GM12878 (cell line): ENCODE data around the gene HMOX2. TPM values are rescaled to one million over a fixed set of nuclear protein-coding genes. Genes with fewer than 3 reads are reported as not detected.

ENCODE experiments used
- ATAC-seq: fragments of 200-7000 bp; cut with Tn5 transposase; 3 replicates; pipeline ENCODE4 v1.9.1; 2020; ENCODE audit warnings: mild to moderate bottlenecking, moderate library complexity
- BruUV-seq: library from RNA; stranded (reverse); fragments of 400-500 nt; replicated peaks from 2 replicates; lab custom pipeline; 2021; lab: Mats Ljungman, UMichigan
- CTCF ChIA-PET: fragments of 300-600 bp; sonication (Branson Sonifier 250); formaldehyde crosslinking; extraction: SDS; loops from one replicate; lab custom pipeline; 2021; ENCODE audit warnings: inconsistent platforms; lab: Yijun Ruan, JAX
- POLR2A ChIA-PET: fragments of 350-600 bp; formaldehyde crosslinking; extraction: SDS; loops from one replicate; lab custom pipeline; 2021; ENCODE audit warnings: inconsistent platforms; lab: Charles Lee
- RAD21 ChIA-PET: fragments of 300-600 bp; sonication (Branson Sonifier 250); formaldehyde crosslinking; loops from one replicate; lab custom pipeline; 2023; ENCODE audit warnings: antibody characterized with exemption; ENCODE audit not compliant: unreplicated experiment; lab: Charles Lee
- SMC1A ChIA-PET: fragments of 300-600 bp; sonication (Branson Sonifier 250); formaldehyde crosslinking; loops from one replicate; lab custom pipeline; 2023; ENCODE audit not compliant: unreplicated experiment, uncharacterized antibody; lab: Charles Lee
- DNase-seq: peaks from one replicate; pipeline ENCODE4 v3.0.0-alpha.2; 2011; ENCODE audit warnings: low read depth, low spot score
- FAIRE-seq: peaks from 3 replicates; lab custom pipeline; 2011; peaks lifted over from hg19 to GRCh38; lab: Jason Lieb, UNC
- H2AFZ ChIP-seq: 2 replicates; pipeline ENCODE4 v1.6.0; 2011; ENCODE audit warnings: low read depth, low read length, control low read depth; ENCODE audit not compliant: control insufficient read depth
- H3K27ac ChIP-seq: 2 replicates; pipeline ENCODE4 v1.5.1; 2011; ENCODE audit warnings: control low read depth; ENCODE audit not compliant: control insufficient read depth, insufficient read depth
- H3K27me3 ChIP-seq, 2 experiments: replicated peaks in 1 of 2; 2 replicates each; pipeline versions ENCODE4 v1.6.0 to v1.6.1; 2011; ENCODE audit warnings: low read length in 1 of 2; ENCODE audit not compliant: control insufficient read depth in 2 of 2, insufficient read depth in 2 of 2
- H3K36me3 ChIP-seq, 2 experiments: 2 replicates each; pipeline ENCODE4 v1.5.1; 2011; ENCODE audit warnings: low read length in 1 of 2; ENCODE audit not compliant: control insufficient read depth in 2 of 2, insufficient read depth in 2 of 2
- H3K4me1 ChIP-seq: 2 replicates; pipeline ENCODE4 v1.6.1; 2011; ENCODE audit warnings: mild to moderate bottlenecking, low read length, moderate library complexity, mixed read lengths; ENCODE audit not compliant: control insufficient read depth, insufficient read depth
- H3K4me2 ChIP-seq: 2 replicates; pipeline ENCODE4 v1.6.0; 2011; ENCODE audit warnings: control low read depth; ENCODE audit not compliant: control insufficient read depth, insufficient read depth
- H3K4me3 ChIP-seq: fragments of 200-600 bp; sonication (generic); 2 replicates; pipeline ENCODE4 v1.5.1; 2016
- H3K79me2 ChIP-seq: 2 replicates; pipeline ENCODE4 v1.6.0; 2011; ENCODE audit warnings: low read length; ENCODE audit not compliant: control insufficient read depth, insufficient read depth
- H3K9ac ChIP-seq: 2 replicates; pipeline ENCODE4 v1.8.0; 2011; ENCODE audit warnings: low read length, control low read depth, mixed read lengths; ENCODE audit not compliant: control insufficient read depth, insufficient read depth
- H3K9me3 ChIP-seq: replicated peaks from 3 replicates; pipeline ENCODE4 v1.5.1; 2011; ENCODE audit warnings: mild to moderate bottlenecking, low read length; ENCODE audit not compliant: control insufficient read depth, insufficient read depth
- H4K20me1 ChIP-seq: 2 replicates; pipeline ENCODE4 v1.6.0; 2011; ENCODE audit not compliant: control insufficient read depth, insufficient read depth
- BHLHE40 ChIP-seq, 2 experiments: fragments of 450-650 bp in 1 of 2; IDR thresholded peaks; 2 replicates each; pipeline ENCODE4 v1.6.1; 2011 to 2017; ENCODE audit warnings: low read depth in 2 of 2, borderline replicate concordance in 1 of 2, improper control_type of control experiment in 1 of 2, low read length in 1 of 2, mild to moderate bottlenecking in 1 of 2
- BRCA1 ChIP-seq: IDR thresholded peaks from 2 replicates; pipeline ENCODE4 v1.6.1; 2011; ENCODE audit warnings: low read depth, low read length, improper control_type of control experiment
- EGR1 ChIP-seq, 2 experiments: IDR thresholded peaks; 1 replicate in 1 of 2; 2 replicates in 1 of 2; pipeline ENCODE4 v1.6.1; 2011 to 2012; ENCODE audit warnings: low read depth in 2 of 2, low read length in 2 of 2, borderline replicate concordance in 1 of 2, mild to moderate bottlenecking in 1 of 2, moderate library complexity in 1 of 2
- IKZF2 ChIP-seq, 2 experiments: fragments of 450-650 bp; IDR thresholded peaks; 2 replicates each; pipeline ENCODE4 v1.6.1; 2017; ENCODE audit warnings: mild to moderate bottlenecking in 2 of 2, moderate library complexity in 2 of 2
- MTA2 ChIP-seq: fragments of 450-650 bp; IDR thresholded peaks from 2 replicates; pipeline ENCODE4 v1.6.1; 2016; ENCODE audit warnings: low read depth, mild to moderate bottlenecking, moderate library complexity
- MTA3 ChIP-seq: IDR thresholded peaks from 2 replicates; pipeline ENCODE4 v1.6.1; 2012; ENCODE audit warnings: low read length, inconsistent platforms, borderline replicate concordance
- NBN ChIP-seq: fragments of 450-650 bp; IDR thresholded peaks from 2 replicates; pipeline ENCODE4 v1.6.1; 2016
- PAX8 ChIP-seq: fragments of 450-650 bp; IDR thresholded peaks from 2 replicates; pipeline ENCODE4 v1.6.1; 2017; ENCODE audit warnings: mild to moderate bottlenecking, moderate library complexity
- RAD21 ChIP-seq: IDR thresholded peaks from 2 replicates; pipeline ENCODE4 v1.6.1; 2011; ENCODE audit warnings: mild to moderate bottlenecking, low read depth, low read length, moderate library complexity; ENCODE audit not compliant: insufficient read depth
- SIN3A ChIP-seq: IDR thresholded peaks from 2 replicates; pipeline ENCODE4 v1.6.1; 2012; ENCODE audit warnings: low read depth, low read length, improper control_type of control experiment
- SP1 ChIP-seq: IDR thresholded peaks from one replicate; pipeline ENCODE4 v1.6.1; 2011; ENCODE audit warnings: low read depth, low read length
- SUZ12 ChIP-seq: fragments of 200-600 bp; sonication (generic); IDR thresholded peaks from one replicate; pipeline ENCODE4 v1.6.1; 2018; ENCODE audit warnings: antibody characterized with exemption, mild to moderate bottlenecking; ENCODE audit not compliant: unreplicated experiment
- TCF12 ChIP-seq: IDR thresholded peaks from 2 replicates; pipeline ENCODE4 v1.6.1; 2011; ENCODE audit warnings: low read depth, mild to moderate bottlenecking, low read length
- ZBTB33 ChIP-seq: fragments of 450-650 bp; IDR thresholded peaks from 2 replicates; pipeline ENCODE4 v1.6.1; 2017; ENCODE audit warnings: mild to moderate bottlenecking
- ZNF274 ChIP-seq: IDR thresholded peaks from one replicate; pipeline ENCODE4 v1.8.0; 2011; ENCODE audit not compliant: insufficient read length, insufficient read depth
- WGBS: methylation state at CpG from one replicate; pipeline ENCODE4 v1.1.6; 2016; ENCODE audit warnings: low lambda C conversion rate; ENCODE audit not compliant: insufficient replicate concordance, insufficient coverage; ENCODE audit errors: missing lambda C conversion rate; 5-methylcytosine and 5-hydroxymethylcytosine counted together
- in situ Hi-C: fragments of 300-500 bp; cut with MboI; formaldehyde crosslinking; loops from 9 replicates; pipeline ENCODE4 v1.14.3; 2018; ENCODE audit warnings: mixed read lengths
- intact Hi-C: fragments of 100-400 bp; cut with micrococcal nuclease; formaldehyde crosslinking; loops from one replicate; pipeline ENCODE4 v1.14.2; 2022; ENCODE audit not compliant: unreplicated experiment
- polyA plus RNA-seq, 11 experiments: library from polyadenylated mRNA; depleted of rRNA in 4 of 11; unstranded in 6 of 11; stranded (reverse) in 5 of 11; fragments of >200 nt; fragmentation: Nextera tagmentation in 4 of 11; fragmentation: Illumina TruSeq in 1 of 11; extraction: Ambion mirVana in 4 of 11; extraction: Trizol in 1 of 11; gene quantifications; 1 replicate in 1 of 11; 2 replicates in 10 of 11; pipeline versions ENCODE4 v1.2.1 to v1.2.3, GENCODE V29; 2011 to 2016; ENCODE audit warnings: inconsistent platforms in 2 of 11, missing spikeins in 2 of 11, low read depth in 1 of 11
- total RNA-seq, 4 experiments: library from RNA; depleted of rRNA in 3 of 4; stranded (reverse); fragments of >200 nt in 3 of 4; fragmentation: Illumina TruSeq in 1 of 4; extraction: Trizol in 1 of 4; gene quantifications; 2 replicates each; pipeline versions ENCODE4 v1.2.1 to v1.2.3, GENCODE V29; 2013 to 2021
- TF ChIP-seq, protein P1 (sequence below): fragments of 450-650 bp; IDR thresholded peaks from 2 replicates; pipeline ENCODE4 v1.6.1; 2017; ENCODE audit warnings: mild to moderate bottlenecking, moderate library complexity
- TF ChIP-seq, protein P2 (sequence below): IDR thresholded peaks from 2 replicates; pipeline ENCODE4 v1.6.1; 2012; ENCODE audit warnings: low read depth, low read length, improper control_type of control experiment

Gene HMOX2
- total and polyA plus RNA-seq, 10 of the 15 experiments (the other 5 are each of a cell fraction or from before 2014, with no cell fraction given): 26.4 to 111 (median 57.8) TPM

GRCh38 chr16:4509420-4509819 is 33.2 kb downstream of the HMOX2 start (continued):
- TF ChIP-seq, protein P1, sequence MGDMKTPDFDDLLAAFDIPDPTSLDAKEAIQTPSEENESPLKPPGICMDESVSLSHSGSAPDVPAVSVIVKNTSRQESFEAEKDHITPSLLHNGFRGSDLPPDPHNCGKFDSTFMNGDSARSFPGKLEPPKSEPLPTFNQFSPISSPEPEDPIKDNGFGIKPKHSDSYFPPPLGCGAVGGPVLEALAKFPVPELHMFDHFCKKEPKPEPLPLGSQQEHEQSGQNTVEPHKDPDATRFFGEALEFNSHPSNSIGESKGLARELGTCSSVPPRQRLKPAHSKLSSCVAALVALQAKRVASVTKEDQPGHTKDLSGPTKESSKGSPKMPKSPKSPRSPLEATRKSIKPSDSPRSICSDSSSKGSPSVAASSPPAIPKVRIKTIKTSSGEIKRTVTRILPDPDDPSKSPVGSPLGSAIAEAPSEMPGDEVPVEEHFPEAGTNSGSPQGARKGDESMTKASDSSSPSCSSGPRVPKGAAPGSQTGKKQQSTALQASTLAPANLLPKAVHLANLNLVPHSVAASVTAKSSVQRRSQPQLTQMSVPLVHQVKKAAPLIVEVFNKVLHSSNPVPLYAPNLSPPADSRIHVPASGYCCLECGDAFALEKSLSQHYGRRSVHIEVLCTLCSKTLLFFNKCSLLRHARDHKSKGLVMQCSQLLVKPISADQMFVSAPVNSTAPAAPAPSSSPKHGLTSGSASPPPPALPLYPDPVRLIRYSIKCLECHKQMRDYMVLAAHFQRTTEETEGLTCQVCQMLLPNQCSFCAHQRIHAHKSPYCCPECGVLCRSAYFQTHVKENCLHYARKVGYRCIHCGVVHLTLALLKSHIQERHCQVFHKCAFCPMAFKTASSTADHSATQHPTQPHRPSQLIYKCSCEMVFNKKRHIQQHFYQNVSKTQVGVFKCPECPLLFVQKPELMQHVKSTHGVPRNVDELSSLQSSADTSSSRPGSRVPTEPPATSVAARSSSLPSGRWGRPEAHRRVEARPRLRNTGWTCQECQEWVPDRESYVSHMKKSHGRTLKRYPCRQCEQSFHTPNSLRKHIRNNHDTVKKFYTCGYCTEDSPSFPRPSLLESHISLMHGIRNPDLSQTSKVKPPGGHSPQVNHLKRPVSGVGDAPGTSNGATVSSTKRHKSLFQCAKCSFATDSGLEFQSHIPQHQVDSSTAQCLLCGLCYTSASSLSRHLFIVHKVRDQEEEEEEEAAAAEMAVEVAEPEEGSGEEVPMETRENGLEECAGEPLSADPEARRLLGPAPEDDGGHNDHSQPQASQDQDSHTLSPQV: no peak
- TF ChIP-seq PAX8 (no peak), SIN3A (no peak), ZNF274 (no peak)

DNA sequence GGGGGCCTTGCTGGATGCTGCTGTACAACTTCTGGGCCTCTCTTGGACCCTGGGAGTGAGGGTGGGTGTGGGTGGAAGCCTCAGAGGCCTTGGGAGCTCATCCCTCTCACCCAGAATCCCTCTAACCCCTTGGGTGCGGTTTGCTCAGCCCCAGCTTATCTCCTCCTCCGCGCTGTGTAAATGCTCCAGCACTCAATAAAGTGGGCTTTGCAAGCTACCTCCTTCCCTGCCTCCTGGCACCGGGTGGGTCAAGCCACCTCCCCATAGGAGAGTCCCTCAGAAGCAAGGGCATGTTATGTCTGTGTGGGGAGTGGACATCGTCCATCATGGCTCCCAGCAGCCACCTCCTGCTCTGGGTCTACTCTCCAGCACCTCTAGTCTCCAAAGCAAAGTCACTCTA is 33.9 kb downstream of the HMOX2 start:
- BruUV-seq: no TSS peak
- DNase-seq: no peak
- over 99% methylated on average over 5 of the region's 5 CpGs for WGBS
- FAIRE-seq: no peak
- in situ Hi-C loops: loop anchor here (10.0 kb wide), 1 partner anchor 445 kb away; the partner anchor contains the start of gene SEC14L5
- H3K79me2 ChIP-seq: no peaks in the 10 kb centered on the region; the same call in 1 of the 2 replicates
- POLR2A ChIA-PET: no interaction called here
- no peak overlapping the region for H2AFZ ChIP-seq
- RAD21 ChIA-PET: no interaction called here
- no peak for ATAC-seq
- no peak overlapping the region for H3K9ac ChIP-seq
- CTCF ChIA-PET: interaction anchor here (1.1 to 6.5 kb wide), 3 partner anchors 9 to 36 kb away, joined by 4 to 90 read pairs (median 5); no protein-coding TSS in a partner anchor
- H3K4me2 ChIP-seq: no peak overlapping the region
- no peaks in the 10 kb centered on the region for H3K27me3 ChIP-seq
- peaks cover 24 to 53% of the 10 kb centered on the region in 2 experiments; a peak in 3 of 4 replicates for H3K36me3 ChIP-seq
- intact Hi-C loops: loop anchor here (10.0 kb wide), 2 partner anchors 105 to 445 kb away; partner anchors contain the start of genes SEC14L5 and UBALD1
- no peaks in the 10 kb centered on the region for H4K20me1 ChIP-seq
- no peaks in the 10 kb centered on the region for H3K9me3 ChIP-seq
- SMC1A ChIA-PET: interaction anchor here (0.7 to 2.1 kb wide), 2 partner anchors 9 to 53 kb away, joined by 3 to 6 read pairs; no protein-coding TSS in a partner anchor
- H3K27ac ChIP-seq: no peak overlapping the region
- H3K4me1 ChIP-seq: peaks cover 32% of the 10 kb centered on the region
- no peak overlapping the region for H3K4me3 ChIP-seq
- TF ChIP-seq, protein P2, sequence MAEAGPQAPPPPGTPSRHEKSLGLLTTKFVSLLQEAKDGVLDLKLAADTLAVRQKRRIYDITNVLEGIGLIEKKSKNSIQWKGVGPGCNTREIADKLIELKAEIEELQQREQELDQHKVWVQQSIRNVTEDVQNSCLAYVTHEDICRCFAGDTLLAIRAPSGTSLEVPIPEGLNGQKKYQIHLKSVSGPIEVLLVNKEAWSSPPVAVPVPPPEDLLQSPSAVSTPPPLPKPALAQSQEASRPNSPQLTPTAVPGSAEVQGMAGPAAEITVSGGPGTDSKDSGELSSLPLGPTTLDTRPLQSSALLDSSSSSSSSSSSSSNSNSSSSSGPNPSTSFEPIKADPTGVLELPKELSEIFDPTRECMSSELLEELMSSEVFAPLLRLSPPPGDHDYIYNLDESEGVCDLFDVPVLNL: no peak
- no peak for TF ChIP-seq MTA3
- no peak for TF ChIP-seq EGR1 (IDR thresholded peaks at IDR 0.05; ENCODE audit: borderline replicate concordance in 1 of 2, low read depth in 2 of 2, low read length in 2 of 2)
- no peak for TF ChIP-seq SUZ12
- no peak for TF ChIP-seq BHLHE40 (IDR thresholded peaks at IDR 0.05; ENCODE audit: borderline replicate concordance in 1 of 2, low read depth in 2 of 2, low read length in 1 of 2)
- TF ChIP-seq BRCA1: no peak
- TF ChIP-seq RAD21: no peak
- TF ChIP-seq SP1: no peak
- no peak for TF ChIP-seq IKZF2 (IDR thresholded peaks at IDR 0.05)
- TF ChIP-seq NBN: no peak
- no peak for TF ChIP-seq MTA2
- TF ChIP-seq TCF12: no peak
- TF ChIP-seq ZBTB33: no peak
